ENCODE data around the gene VEGFC.

Gene VEGFC

GRCh38 chr4:176761872-176762271, 30.9 kb downstream of the VEGFC start:
- Mint-ChIP-seq H3K4me3 (no peak overlapping the region), H3K27me3 (no peaks in the 10 kb centered on the region), H3K27ac (no peak overlapping the region), H3K4me1 (ENCODE audit: low read depth) (no peaks in the 10 kb centered on the region), H3K36me3 (ENCODE audit: low read depth) (no peaks in the 10 kb centered on the region), H3K9me3 (no peaks in the 10 kb centered on the region)
- no peak for DNase-seq

- Mint-ChIP-seq H3K9me3 (no peaks in the 10 kb centered on the region), H3K4me1 (ENCODE audit: low read depth) (no peaks in the 10 kb centered on the region), H3K36me3 (ENCODE audit: low read depth) (no peaks in the 10 kb centered on the region), H3K27me3 (no peaks in the 10 kb centered on the region), H3K27ac (no peak overlapping the region), H3K4me3 (no peak overlapping the region)
- DNase-seq, result no peak
Observed at GRCh38 chr4:176760471-176760870, 32.3 kb downstream of the VEGFC start.

GRCh38 chr4:176758731-176759130, 34.0 kb downstream of the VEGFC start:
- H3K27ac Mint-ChIP-seq, result no peak overlapping the region
- DNase-seq, result no peak
- H3K4me1 Mint-ChIP-seq (ENCODE audit: low read depth), result no peaks in the 10 kb centered on the region
- H3K4me3 Mint-ChIP-seq, result no peak overlapping the region
- no peaks in the 10 kb centered on the region for H3K27me3 Mint-ChIP-seq
- no peaks in the 10 kb centered on the region for H3K9me3 Mint-ChIP-seq
- H3K36me3 Mint-ChIP-seq (ENCODE audit: low read depth), result no peaks in the 10 kb centered on the region

- Mint-ChIP-seq H3K27me3 (no peaks in the 10 kb centered on the region), H3K4me3 (no peak overlapping the region)
Observed at GRCh38 chr4:176758323-176758722, 34.4 kb downstream of the VEGFC start.

GRCh38 chr4:176755613-176756012, 37.1 kb downstream of the VEGFC start:
- H3K9me3 Mint-ChIP-seq, result no peaks in the 10 kb centered on the region
- no peak for DNase-seq
- H3K36me3 Mint-ChIP-seq (ENCODE audit: low read depth), result no peaks in the 10 kb centered on the region
- H3K27me3 Mint-ChIP-seq, result no peaks in the 10 kb centered on the region
- H3K4me1 Mint-ChIP-seq (ENCODE audit: low read depth), result no peaks in the 10 kb centered on the region
- no peak overlapping the region for H3K27ac Mint-ChIP-seq
- H3K4me3 Mint-ChIP-seq, result no peak overlapping the region

More at GRCh38 chr4:176758323-176758722, 34.4 kb downstream of the VEGFC start:
- Mint-ChIP-seq H3K4me1 (ENCODE audit: low read depth) (no peaks in the 10 kb centered on the region), H3K9me3 (no peaks in the 10 kb centered on the region), H3K36me3 (ENCODE audit: low read depth) (no peaks in the 10 kb centered on the region), H3K27ac (no peak overlapping the region)
- no peak for DNase-seq

- H3K9me3 Mint-ChIP-seq, result no peaks in the 10 kb centered on the region
- H3K27ac Mint-ChIP-seq, result no peak overlapping the region
- DNase-seq, result no peak
- H3K36me3 Mint-ChIP-seq (ENCODE audit: low read depth), result no peaks in the 10 kb centered on the region
- H3K4me3 Mint-ChIP-seq, result no peak overlapping the region
- H3K27me3 Mint-ChIP-seq, result no peaks in the 10 kb centered on the region
- H3K4me1 Mint-ChIP-seq (ENCODE audit: low read depth), result no peaks in the 10 kb centered on the region
Observed at GRCh38 chr4:176755001-176755400, 37.7 kb downstream of the VEGFC start.

GRCh38 chr4:176753049-176753448, 39.7 kb downstream of the VEGFC start:
- Mint-ChIP-seq H3K4me3 (no peak overlapping the region), H3K4me1 (ENCODE audit: low read depth) (no peaks in the 10 kb centered on the region)

GRCh38 chr4:176752191-176752749, 40.5 kb downstream of the VEGFC start:
- Mint-ChIP-seq H3K9me3 (no peaks in the 10 kb centered on the region), H3K36me3 (ENCODE audit: low read depth) (no peaks in the 10 kb centered on the region), H3K27me3 (no peaks in the 10 kb centered on the region), H3K27ac (no peak overlapping the region), H3K4me1 (ENCODE audit: low read depth) (no peaks in the 10 kb centered on the region), H3K4me3 (no peak overlapping the region)
- no peak for DNase-seq

More at GRCh38 chr4:176753049-176753448, 39.7 kb downstream of the VEGFC start:
- Mint-ChIP-seq H3K27ac (no peak overlapping the region), H3K36me3 (ENCODE audit: low read depth) (no peaks in the 10 kb centered on the region), H3K27me3 (no peaks in the 10 kb centered on the region), H3K9me3 (no peaks in the 10 kb centered on the region)
- DNase-seq, result no peak

- Mint-ChIP-seq H3K4me1 (ENCODE audit: low read depth) (no peaks in the 10 kb centered on the region), H3K27me3 (no peaks in the 10 kb centered on the region), H3K4me3 (no peak overlapping the region), H3K9me3 (no peaks in the 10 kb centered on the region), H3K36me3 (ENCODE audit: low read depth) (no peaks in the 10 kb centered on the region), H3K27ac (no peak overlapping the region)
- DNase-seq, result no peak
Observed at GRCh38 chr4:176751061-176751460, 41.7 kb downstream of the VEGFC start.

- Mint-ChIP-seq H3K4me3 (no peak overlapping the region), H3K36me3 (ENCODE audit: low read depth) (no peaks in the 10 kb centered on the region)
Observed at GRCh38 chr4:176746846-176747245, 45.9 kb downstream of the VEGFC start.

GRCh38 chr4:176745902-176746301, 46.8 kb downstream of the VEGFC start:
- Mint-ChIP-seq H3K36me3 (ENCODE audit: low read depth) (no peaks in the 10 kb centered on the region), H3K4me3 (no peak overlapping the region), H3K9me3 (no peaks in the 10 kb centered on the region), H3K4me1 (ENCODE audit: low read depth) (no peaks in the 10 kb centered on the region), H3K27me3 (no peaks in the 10 kb centered on the region), H3K27ac (no peak overlapping the region)
- no peak for DNase-seq

More at GRCh38 chr4:176746846-176747245, 45.9 kb downstream of the VEGFC start:
- no peaks in the 10 kb centered on the region for H3K9me3 Mint-ChIP-seq
- H3K27ac Mint-ChIP-seq, result no peak overlapping the region
- H3K27me3 Mint-ChIP-seq, result no peaks in the 10 kb centered on the region
- DNase-seq, result no peak
- no peaks in the 10 kb centered on the region for H3K4me1 Mint-ChIP-seq (ENCODE audit: low read depth)

GRCh38 chr4:176744091-176744490, 48.6 kb downstream of the VEGFC start:
- Mint-ChIP-seq H3K27ac (no peak overlapping the region), H3K9me3 (peaks cover 2% of the 10 kb centered on the region), H3K36me3 (ENCODE audit: low read depth) (no peaks in the 10 kb centered on the region), H3K27me3 (no peaks in the 10 kb centered on the region), H3K4me1 (ENCODE audit: low read depth) (no peaks in the 10 kb centered on the region), H3K4me3 (no peak overlapping the region)
- DNase-seq, result no peak

- no peaks in the 10 kb centered on the region for H3K27me3 Mint-ChIP-seq
- peaks cover 2% of the 10 kb centered on the region for H3K9me3 Mint-ChIP-seq
- no peaks in the 10 kb centered on the region for H3K36me3 Mint-ChIP-seq (ENCODE audit: low read depth)
- no peak for DNase-seq
- H3K4me3 Mint-ChIP-seq, result no peak overlapping the region
- H3K27ac Mint-ChIP-seq, result no peak overlapping the region
- H3K4me1 Mint-ChIP-seq (ENCODE audit: low read depth), result no peaks in the 10 kb centered on the region
Observed at GRCh38 chr4:176742211-176742610, 50.5 kb downstream of the VEGFC start.

GRCh38 chr4:176741253-176741652, 51.5 kb downstream of the VEGFC start:
- no peaks in the 10 kb centered on the region for H3K4me1 Mint-ChIP-seq (ENCODE audit: low read depth)
- no peaks in the 10 kb centered on the region for H3K27me3 Mint-ChIP-seq
- no peaks in the 10 kb centered on the region for H3K36me3 Mint-ChIP-seq (ENCODE audit: low read depth)
- DNase-seq, result no peak
- H3K27ac Mint-ChIP-seq, result no peak overlapping the region
- H3K9me3 Mint-ChIP-seq, result peaks cover 2% of the 10 kb centered on the region
- no peak overlapping the region for H3K4me3 Mint-ChIP-seq

GRCh38 chr4:176735300-176735699, 57.4 kb downstream of the VEGFC start:
- H3K36me3 Mint-ChIP-seq (ENCODE audit: low read depth), result no peaks in the 10 kb centered on the region
- H3K9me3 Mint-ChIP-seq, result peaks cover 2% of the 10 kb centered on the region
- H3K27ac Mint-ChIP-seq, result no peak overlapping the region
- no peaks in the 10 kb centered on the region for H3K4me1 Mint-ChIP-seq (ENCODE audit: low read depth)
- H3K4me3 Mint-ChIP-seq, result no peak overlapping the region
- no peaks in the 10 kb centered on the region for H3K27me3 Mint-ChIP-seq
- no peak for DNase-seq

- no peak overlapping the region for H3K27ac Mint-ChIP-seq
- no peak overlapping the region for H3K4me3 Mint-ChIP-seq
- H3K9me3 Mint-ChIP-seq, result no peaks in the 10 kb centered on the region
- H3K36me3 Mint-ChIP-seq (ENCODE audit: low read depth), result no peaks in the 10 kb centered on the region
- H3K27me3 Mint-ChIP-seq, result no peaks in the 10 kb centered on the region
- DNase-seq, result no peak
- no peaks in the 10 kb centered on the region for H3K4me1 Mint-ChIP-seq (ENCODE audit: low read depth)
Observed at GRCh38 chr4:176734461-176734860, 58.3 kb downstream of the VEGFC start.
